ENCODE data around the gene BMPR1B. TPM values are rescaled to one million over a fixed set of nuclear protein-coding genes. Genes with fewer than 3 reads are reported as not detected.

The BMPR1B gene
- total and polyA plus RNA-seq, 9 of the 15 experiments (the other 6 are each of a cell fraction or from before 2014, with no cell fraction given), result 0.01 TPM; not detected in 8

GRCh38 chr4:95058991-95059390, 301.2 kb downstream of the BMPR1B start (continued):
- TF ChIP-seq RREB1 (CRISPR knock-in tag; IDR thresholded peaks at IDR 0.05), result no peak
- TF ChIP-seq MEF2A (IDR thresholded peaks at IDR 0.05; ENCODE audit: control insufficient read depth, low read depth, low read length), result no peak
- no peak for TF ChIP-seq HNRNPUL1 (IDR thresholded peaks at IDR 0.05; ENCODE audit: low read length)
- TF ChIP-seq HDAC3 (IDR thresholded peaks at IDR 0.05; ENCODE audit: borderline replicate concordance, partially characterized antibody), result no peak
- no peak for TF ChIP-seq THRA (IDR thresholded peaks at IDR 0.05)
- no peak for TF ChIP-seq STAT6 (CRISPR knock-in tag; IDR thresholded peaks at IDR 0.05)
- no peak for TF ChIP-seq ZKSCAN1 (IDR thresholded peaks at IDR 0.05; ENCODE audit: low read depth, low read length)
- TF ChIP-seq PRMT5 (CRISPR knock-in tag; IDR thresholded peaks at IDR 0.05), result no peak
- no peak for TF ChIP-seq SIX5 (IDR thresholded peaks at IDR 0.05; ENCODE audit: borderline replicate concordance in 1 of 2, insufficient read depth in 1 of 2, low read depth in 1 of 2, low read length in 2 of 2)
- no peak for TF ChIP-seq POLR2AphosphoS5 (IDR thresholded peaks at IDR 0.05; ENCODE audit: control insufficient read depth, insufficient read depth, low read depth, low read length)
